Measurements from ENCODE around the gene ARHGAP29.

Gene ARHGAP29

DNA sequence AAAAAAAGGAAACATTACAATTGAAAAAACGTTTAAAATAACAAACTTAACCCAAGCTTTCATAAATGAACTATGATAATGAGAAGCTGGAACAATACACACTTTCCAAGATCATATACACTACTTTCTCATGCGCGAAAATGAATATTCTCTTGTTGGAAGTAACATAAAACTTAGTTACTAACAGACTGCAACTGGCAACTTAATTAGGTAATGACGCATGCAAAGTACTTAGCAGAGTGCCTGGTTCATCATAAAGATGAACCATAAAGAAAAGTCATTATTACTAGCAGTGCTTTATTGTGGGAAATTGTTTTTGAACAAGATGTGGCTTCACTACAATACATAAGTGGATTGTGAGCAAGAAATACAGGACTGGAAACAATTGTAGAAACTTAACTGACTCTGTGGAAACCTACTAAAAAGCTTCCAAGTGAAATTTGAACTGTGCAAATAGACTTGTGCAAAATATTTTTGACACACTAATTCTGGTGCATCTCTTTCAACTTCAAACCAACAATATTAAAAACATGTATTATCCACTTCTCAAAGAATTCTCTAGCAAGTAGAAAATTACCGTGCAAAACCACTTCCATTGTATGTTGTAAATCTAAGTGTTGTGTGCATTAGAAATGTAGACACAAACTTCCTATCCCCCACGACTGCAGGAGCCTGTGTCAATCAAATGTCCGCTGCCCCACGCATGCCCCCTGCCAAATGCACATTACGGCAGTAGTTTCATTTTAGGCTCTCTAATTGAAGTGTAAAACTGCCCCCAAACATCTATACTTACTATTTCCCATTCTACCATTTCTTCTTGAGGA, 2.0 kb downstream of the ARHGAP29 start:
- no peak for DNase-seq

DNA sequence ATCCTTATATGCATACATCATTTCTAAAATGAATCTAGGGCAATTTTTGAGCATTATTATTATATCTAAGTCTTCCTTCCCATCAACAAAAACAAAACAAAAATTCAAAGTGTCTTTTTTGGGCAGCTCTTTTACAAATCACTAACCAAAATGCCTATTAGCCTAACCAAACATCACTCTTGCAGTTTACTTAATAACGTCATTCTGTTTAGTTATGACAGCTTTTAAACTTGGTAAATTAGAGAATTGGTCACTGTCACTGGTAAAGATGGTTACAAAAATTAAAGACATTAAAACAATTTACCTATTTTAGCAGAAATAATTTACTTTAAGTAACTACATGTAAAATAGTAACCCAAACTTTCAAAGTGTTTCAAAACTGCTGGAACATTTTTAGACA, 2.8 kb downstream of the ARHGAP29 start:
- no peak for DNase-seq

- DNase-seq: no peak
Measured at GRCh38 chr1:94231746-94232145, 5.6 kb downstream of the ARHGAP29 start.

DNA sequence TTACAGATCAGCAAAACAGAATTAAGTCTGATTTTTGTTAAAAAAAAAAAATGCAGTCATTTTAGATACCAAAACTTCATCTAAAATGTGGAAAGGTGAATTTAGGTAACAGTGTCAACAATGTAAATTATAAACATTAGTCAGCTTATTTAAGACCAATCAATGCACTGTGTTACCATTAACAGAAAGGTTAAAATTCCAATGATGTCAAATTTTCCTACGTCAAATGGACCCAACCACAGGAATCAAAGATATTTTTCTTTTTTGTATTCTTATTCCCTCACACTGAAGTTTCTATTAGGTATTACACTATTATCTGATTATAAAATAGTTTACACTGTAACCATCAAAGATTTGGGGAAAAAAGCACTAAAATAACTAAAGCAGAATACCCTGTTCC, 6.5 kb downstream of the ARHGAP29 start:
- DNase-seq: no peak

GRCh38 chr1:94228640-94229375, 8.6 kb downstream of the ARHGAP29 start:
- DNase-seq: no peak

GRCh38 chr1:94227624-94228023, 9.8 kb downstream of the ARHGAP29 start:
- DNase-seq: no peak

GRCh38 chr1:94225845-94226244, 11.5 kb downstream of the ARHGAP29 start:
- no peak for DNase-seq

DNA sequence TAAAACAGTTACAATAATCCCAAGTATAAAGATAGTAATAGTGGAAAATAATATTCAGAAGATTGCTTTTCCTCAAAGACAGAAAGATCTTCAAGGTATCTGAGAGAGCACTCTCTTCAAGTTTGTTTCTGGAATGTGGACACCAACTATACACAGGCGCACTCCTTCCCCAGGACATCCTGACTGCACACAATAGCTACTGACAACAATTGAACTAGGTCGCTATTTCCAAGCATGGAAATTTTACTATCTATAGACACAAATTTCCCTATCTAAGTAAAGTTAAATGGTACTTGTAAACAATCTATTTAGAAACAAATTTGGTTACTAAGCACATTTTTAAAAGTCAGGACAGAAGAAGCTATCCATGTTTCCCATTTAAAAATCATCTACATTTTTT, 19.1 kb downstream of the ARHGAP29 start:
- no peak for DNase-seq

- no peak for DNase-seq
Measured at GRCh38 chr1:94215955-94216354, 21.4 kb downstream of the ARHGAP29 start.

GRCh38 chr1:94209982-94210381, 27.4 kb downstream of the ARHGAP29 start:
- DNase-seq: no peak

DNA sequence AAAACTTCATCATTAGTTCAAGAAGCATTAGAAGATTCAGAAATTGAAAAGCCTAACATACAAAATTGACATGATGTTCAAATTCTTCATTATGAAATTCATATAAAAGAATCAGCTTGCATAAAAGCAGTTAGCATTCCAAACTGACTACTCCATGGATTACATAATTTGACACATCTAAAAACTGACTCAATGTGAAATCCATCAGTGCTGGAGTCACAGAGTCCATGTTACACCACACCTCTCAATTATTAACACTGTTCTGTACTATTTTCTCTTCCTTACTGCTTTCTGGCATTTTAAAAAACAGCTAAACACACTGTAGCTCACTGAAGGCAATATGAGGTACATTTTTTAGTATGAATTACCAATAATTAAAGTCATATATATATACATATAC, 28.0 kb downstream of the ARHGAP29 start:
- DNase-seq: no peak

GRCh38 chr1:94207695-94208094, 29.7 kb downstream of the ARHGAP29 start:
- no peak for DNase-seq

DNA sequence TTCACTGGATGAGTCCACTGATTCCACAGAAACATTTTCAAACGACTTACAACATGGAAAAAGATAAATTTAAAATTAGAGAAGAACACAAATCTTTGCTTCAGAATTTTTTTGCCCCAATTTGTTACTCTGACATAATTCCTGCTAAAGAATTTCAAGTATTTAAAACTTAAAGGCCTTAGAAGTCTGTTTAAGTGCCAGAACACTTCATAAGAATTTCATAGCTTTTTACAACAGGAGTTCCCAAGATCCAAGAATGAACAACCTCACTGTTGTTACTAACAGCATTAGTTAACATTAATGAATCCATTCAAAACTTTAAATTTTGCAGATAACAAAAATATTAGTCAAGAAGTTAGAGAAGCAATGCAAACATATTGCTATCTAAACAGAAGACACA, 31.7 kb downstream of the ARHGAP29 start:
- DNase-seq: no peak

- DNase-seq: no peak
Measured at GRCh38 chr1:94202241-94202640, 35.1 kb downstream of the ARHGAP29 start.

- DNase-seq: no peak
Measured at GRCh38 chr1:94199398-94199797, 38.0 kb downstream of the ARHGAP29 start.

DNA sequence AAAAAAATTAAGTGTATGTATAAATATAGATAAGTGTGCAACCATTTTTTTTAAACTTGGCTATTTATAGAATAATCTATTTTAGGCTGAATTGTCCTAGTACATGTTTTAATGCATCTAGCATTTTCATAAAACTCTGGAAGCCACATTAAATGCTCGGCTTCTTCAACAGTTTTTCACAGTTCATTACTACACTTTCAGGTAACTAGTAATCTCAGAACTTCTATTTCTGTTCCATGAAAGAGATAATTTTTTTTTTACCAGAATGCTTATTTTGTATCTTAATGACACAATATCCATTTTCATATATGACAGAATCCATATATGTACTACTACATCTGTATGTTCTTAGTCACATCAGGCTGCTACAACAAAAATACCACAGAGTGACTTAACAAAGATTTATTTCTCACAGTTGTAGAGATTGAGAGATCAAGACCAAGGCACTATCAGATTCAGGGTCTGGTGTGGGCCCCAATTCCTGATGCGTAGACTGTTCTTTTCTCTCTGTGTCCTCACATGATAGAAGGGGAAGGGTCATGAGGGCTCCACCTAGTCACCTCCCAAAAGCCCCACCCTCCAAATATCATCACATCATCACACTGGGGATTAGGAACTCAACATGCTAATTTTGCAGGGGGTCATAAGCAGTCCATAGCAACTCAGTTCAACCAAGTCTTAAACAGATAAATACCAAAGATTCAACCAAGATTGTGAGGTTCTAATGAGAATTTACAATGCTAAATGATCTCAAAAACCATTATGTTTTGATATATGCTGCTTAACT, 43.1 kb downstream of the ARHGAP29 start:
- DNase-seq: no peak

- DNase-seq: no peak
Measured at GRCh38 chr1:94193128-94193527, 44.3 kb downstream of the ARHGAP29 start.

DNA sequence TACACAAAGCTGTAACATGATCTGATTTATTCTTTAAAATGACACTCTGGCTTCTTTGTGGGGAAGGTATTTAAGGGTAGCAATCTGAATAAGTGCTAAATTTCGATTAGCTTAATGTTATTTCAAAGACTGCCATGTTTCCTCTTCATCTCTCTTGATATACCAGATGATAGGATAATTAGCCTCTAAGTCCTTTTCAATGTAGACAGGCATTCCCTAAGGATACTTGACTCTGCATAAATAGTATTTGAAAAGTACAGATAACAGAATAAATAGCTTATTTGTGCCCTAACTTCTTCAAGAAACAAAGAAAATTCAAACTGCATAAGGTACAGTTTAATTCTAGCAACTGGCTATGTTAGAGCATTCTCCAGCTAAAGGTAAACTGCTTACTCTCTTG, 46.2 kb downstream of the ARHGAP29 start:
- no peak for DNase-seq

- no peak for DNase-seq
Measured at GRCh38 chr1:94186946-94187345, 50.4 kb downstream of the ARHGAP29 start.

DNA sequence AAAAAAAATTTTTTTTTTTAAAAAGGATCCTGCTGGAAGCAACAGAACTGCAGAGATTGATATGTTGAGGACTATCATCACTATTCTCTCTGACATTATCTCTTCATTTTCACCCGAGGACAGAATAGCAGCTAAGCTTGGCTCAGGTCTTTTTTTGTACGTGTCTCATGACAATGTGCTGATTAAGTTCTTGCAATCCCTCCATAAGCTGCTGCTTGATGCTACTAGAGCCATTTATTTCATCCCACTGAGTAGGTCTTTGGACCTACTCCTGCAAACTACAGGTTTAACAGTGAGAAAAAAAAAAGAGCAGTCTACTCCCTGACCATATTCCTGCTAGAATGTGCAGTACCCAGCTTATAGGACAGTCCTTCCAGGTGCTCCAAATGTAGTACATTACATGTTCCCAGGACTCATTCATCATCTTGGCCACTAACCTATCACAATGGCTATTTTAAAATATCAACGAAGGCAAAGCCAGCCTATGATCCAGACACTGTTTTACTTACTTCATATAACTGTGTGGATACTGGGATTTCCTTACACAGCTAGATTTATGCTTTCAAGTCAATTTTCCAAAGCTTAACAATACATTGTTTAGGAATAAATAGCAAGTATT, 54.1 kb downstream of the ARHGAP29 start:
- DNase-seq: no peak

- DNase-seq: no peak
Measured at GRCh38 chr1:94182191-94182590, 55.2 kb downstream of the ARHGAP29 start.

- DNase-seq: no peak
Measured at GRCh38 chr1:94180650-94181049, 56.7 kb downstream of the ARHGAP29 start.

DNA sequence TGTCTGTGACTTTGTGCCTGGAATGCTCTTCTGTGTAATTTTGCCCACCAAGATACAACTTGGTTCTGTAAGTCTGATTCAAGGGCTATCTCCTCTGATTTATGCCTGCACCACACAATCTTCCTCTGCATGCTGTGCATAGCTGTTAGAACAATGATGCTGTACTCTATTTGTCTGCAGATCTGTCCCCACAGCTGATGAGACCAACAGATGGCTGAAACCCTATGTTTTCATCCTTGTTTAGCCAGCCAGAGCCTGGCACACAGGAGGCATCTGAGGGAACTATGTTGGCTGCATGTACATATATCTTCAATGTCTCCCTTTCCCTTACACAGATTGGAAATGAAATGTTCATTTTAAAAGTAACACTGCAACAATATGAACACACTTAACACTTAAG, 58.5 kb downstream of the ARHGAP29 start:
- no peak for DNase-seq
